GM04503 (cell line): ENCODE results near the gene ZHX3.

Source experiments
- DNase-seq: peaks from one replicate; pipeline ENCODE4 v3.0.0-alpha.2; 2012; ENCODE audit warnings: low read depth

The ZHX3 gene

GRCh38 chr20:41185013-41185757 is 132.3 kb downstream of the ZHX3 start:
- DNase-seq, result no peak

DNA sequence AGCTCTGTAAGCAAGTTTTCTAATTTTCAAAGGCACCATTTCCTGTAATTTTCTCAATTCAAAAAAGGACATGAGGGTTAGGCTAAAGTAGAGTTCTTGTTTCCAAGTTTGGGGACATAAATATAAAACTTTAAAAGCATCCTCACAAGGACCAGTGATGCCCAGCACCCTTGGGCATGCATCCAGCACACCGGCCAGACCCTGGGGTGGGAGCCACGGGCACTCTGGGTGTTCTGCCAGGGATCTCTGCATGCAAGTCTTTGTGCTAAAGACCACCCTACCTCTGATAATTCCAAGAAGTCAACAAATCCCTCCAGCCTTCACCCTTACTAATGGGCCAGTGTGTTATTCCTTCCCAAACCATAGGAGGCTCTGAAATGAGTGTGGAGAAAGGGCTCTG is 133.7 kb downstream of the ZHX3 start:
- DNase-seq, result no peak

GRCh38 chr20:41183391-41183790 is 134.1 kb downstream of the ZHX3 start:
- DNase-seq, result no peak

DNA sequence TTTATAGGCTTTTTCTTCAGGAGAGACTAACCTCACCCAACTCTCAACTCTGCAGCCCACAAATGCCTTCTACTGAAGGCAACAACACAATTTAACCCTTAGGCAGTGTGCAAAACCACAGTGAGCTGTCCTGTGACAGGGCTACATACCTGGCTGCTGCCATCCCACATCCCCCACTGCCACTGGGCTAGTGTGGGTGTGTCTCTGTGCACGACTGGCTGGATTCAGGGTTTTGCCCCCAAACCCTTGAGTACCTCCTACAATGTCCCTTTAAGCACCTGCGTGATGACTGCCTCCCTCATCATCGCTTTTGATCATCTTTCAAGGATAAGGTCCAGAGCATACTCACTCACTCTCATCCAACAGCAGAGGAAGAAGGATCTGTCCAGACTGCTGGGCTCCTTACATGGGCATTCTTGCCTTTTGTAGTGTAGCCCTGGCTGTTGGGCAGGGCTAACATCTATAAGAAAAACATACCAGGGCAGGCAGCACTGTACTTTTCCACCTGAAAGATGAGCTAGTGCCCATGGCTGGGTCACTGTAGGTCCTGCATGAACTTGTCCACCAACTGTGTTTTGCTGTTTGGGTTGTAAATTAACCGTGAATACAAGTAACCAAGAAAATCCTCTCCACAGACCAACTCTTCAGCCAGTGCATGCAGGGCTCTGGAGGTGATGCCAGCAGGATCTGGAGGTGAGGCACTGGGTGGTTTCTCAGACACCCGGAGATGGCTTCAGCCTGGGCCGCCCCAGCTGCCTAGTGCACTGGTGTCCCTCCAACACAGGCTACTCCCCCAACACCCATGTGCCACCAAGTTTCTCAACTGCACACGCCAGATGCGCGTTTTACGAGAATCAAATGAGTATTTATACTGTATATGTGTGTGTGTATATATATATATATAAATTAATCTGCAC is 135.0 kb downstream of the ZHX3 start:
- DNase-seq, result no peak

- no peak for DNase-seq
These were observed 136.0 kb downstream of the ZHX3 start for GRCh38 chr20:41181567-41181966.

GRCh38 chr20:41180599-41181333 is 136.8 kb downstream of the ZHX3 start:
- DNase-seq, result no peak

- no peak for DNase-seq
These were observed 137.6 kb downstream of the ZHX3 start for GRCh38 chr20:41179961-41180360.

DNA sequence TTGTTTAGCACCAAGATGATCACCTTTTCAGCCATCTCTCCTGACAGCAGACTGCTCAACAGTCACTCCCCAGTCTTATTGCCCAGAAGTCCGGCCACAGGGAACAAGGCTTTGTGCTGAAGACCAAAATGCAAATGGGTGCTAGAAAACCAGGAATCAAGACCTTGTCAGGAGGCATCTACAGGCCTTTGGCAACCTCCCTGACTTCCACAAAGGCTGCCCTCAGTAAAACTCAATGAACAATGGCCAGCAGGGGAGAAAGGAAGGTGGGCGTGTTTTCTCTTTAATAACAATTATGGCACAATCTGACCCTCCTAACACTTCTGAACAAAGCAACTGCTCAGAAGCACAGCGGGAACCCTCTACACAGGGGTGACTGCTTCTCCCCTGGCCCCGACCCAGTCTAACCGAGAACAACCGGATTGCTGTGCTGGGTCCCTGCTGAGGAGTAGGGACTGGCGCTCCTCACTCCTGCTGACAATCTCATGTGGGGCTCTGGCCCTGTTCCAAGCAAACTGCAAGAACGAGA is 138.6 kb downstream of the ZHX3 start:
- no peak for DNase-seq

DNA sequence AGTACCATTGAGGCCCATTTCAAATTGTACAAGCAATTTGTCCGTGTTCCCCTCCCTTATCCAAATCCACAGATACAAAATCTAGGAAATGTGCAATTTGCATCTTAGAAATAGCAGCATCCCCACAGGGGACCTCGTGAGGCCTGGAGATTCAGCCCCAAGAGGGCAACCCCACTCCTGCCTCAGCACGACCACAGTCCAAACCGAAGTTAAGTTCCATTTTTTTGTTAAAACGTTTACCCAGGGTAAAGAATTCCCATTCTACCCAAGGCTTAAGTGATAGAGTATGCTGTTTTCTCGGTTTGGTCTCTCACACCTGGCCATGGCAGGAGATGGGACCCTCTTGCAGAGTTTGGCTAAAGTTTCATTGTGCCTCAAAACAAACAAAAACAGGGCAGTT is 139.0 kb downstream of the ZHX3 start:
- DNase-seq, result no peak

DNA sequence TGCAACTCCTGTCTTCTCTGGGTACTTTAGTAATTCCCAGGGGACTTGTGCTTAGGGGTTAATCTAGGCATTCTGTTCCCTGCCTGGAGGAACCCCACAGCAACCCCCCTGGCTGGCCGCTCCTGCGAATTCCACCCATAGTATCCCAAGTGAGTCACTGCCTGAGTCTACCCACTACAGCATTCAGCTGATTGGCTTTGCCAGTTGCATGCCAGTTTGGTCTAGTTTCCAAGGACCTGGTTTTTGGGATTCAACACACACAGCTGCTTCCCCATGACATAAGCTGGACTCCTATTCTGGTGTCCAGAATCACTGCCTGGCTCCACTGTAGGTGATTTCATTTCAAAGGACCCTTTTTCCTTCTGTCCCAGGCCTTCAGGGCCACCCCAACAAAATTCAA is 139.9 kb downstream of the ZHX3 start:
- peak; percentile 95 for DNase-seq

- DNase-seq, result no peak
These were observed 140.6 kb downstream of the ZHX3 start for GRCh38 chr20:41176711-41177552.

- no peak for DNase-seq
These were observed 141.7 kb downstream of the ZHX3 start for GRCh38 chr20:41175727-41176330.

DNA sequence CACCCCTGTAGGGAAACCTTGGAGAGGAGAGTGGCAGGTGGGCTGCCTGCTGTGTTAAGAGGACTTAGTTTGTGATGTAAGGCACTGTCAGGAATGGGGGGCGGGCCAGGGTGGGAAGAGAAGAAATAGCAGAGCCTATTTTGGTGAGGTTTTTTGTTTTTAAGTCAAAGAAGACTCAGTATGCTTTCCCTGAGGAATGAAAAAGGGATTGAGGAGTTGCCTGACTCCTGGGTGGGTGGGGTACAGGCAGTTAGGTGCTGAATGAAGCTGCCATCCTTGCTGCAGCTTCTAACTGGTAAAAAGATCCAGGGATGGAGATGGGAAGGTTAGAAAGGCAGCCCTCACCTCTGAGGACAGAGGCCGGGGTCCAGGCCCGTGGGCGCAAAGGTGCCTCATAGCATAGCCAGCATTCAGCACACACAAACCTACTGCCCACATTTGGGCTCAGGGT is 142.3 kb downstream of the ZHX3 start:
- DNase-seq, result no peak

DNA sequence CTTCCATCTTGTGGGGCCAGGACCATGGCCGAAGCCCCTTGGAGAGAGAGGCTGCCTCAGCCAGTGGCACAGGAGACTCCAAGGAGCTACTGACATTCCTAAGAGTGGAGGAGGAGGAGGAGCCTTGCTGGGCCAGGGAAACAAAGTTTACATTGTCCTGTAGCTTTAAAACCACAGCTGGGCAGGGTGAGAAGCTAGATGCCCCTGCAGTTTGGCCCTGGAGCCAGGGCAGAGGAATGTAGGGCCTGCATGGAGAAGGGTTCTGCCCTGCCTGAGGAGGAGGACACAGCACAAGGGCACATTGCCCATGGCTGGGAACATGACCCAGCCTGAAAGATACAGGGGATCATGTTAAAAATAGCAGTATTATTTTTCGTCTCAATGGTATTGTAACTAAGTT is 142.7 kb downstream of the ZHX3 start:
- DNase-seq, result no peak

- DNase-seq, result no peak
These were observed 143.2 kb downstream of the ZHX3 start for GRCh38 chr20:41174373-41174772.

- DNase-seq, result no peak
These were observed 143.7 kb downstream of the ZHX3 start for GRCh38 chr20:41173791-41174341.

- no peak for DNase-seq
These were observed 144.3 kb downstream of the ZHX3 start for GRCh38 chr20:41173161-41173721.

DNA sequence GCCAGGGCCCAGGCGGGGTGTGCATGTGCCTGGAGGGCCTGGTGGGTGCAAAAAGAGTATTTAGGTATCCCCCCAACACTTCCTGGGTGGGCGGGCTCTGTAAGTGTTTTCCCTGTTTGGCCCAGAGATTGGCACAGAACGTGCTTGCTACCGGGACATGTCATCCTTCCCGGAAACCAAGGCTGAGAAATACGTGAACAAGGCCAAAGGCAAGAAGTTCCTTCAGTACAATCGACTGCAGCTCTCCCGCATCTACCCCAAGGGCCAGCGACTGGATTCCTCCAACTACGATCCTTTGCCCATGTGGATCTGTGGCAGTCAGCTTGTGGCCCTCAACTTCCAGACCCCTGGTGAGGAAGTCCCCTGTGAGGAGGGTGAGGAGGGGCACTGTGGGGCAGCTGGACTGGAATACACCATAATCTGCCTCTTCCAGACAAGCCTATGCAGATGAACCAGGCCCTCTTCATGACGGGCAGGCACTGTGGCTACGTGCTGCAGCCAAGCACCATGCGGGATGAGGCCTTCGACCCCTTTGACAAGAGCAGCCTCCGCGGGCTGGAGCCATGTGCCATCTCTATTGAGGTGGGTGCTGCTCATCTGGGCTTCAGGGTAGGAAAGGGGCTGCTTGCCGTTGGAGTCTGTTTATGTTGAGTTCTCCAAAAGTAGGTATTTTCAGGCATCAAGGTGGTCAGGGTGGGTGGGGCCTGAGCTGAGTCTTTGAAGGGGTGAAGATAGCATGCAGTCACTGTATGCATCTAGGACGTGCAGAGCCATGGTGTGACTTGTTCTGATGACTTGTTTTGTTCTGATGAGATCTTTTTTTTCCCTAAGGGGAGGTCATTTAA is 145.0 kb downstream of the ZHX3 start:
- DNase-seq, result no peak

- DNase-seq, result no peak
These were observed 145.7 kb downstream of the ZHX3 start for GRCh38 chr20:41171736-41172295.
